HG02678 (cell line): ENCODE data around the gene RAB31.

Experiments
- ATAC-seq: cut with Tn5 transposase; IDR thresholded peaks from one replicate; pipeline ENCODE4 v1.9.1; 2021; ENCODE audit warnings: mild to moderate bottlenecking, moderate library complexity; ENCODE audit not compliant: unreplicated experiment

RAB31 gene

DNA sequence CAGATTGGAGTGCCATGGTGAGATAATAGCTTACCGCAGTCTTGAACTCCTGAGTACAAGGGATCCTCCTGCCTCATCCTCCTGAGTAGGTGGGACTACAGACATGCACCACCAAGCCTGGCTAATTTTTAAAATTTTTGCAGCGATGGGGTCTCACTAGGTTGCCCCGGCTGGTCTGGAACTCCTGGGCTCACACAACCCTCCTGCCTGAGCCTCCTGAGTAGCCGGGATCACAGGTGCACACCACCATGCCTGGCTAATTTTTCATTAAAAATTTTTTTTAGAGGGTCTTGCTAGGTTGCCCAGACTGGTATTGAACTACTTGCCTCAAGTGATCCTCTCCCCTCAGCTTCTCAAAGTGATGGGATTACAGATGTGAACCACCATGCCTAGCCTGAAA is 27.8 kb downstream of the RAB31 start:
- no peak for ATAC-seq

DNA sequence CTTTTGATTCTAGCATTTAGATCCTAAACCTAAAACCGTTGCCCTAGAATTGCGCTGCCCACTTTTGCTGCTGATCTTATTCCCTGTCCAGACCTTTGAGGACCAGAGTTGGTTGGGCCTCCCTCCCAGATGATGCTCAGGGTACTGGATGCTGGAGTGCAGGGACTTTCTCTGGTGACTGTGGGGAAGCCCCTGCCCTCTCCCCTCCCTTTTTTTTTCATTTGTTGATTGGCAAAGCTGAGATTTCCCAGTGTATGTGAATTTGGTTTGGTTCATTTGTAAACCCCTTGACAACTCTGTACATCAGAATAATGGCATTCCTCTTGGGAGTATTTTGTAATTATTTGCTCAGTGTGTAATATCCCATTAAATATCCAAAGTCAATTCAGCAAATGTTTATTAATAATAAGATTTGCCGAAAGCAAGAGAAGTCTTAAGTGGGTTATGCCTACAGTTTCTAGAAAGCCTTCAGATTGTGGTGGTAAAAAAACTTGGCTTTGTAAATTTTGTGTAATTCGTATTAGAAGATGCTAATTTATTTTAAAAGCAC is 28.3 kb downstream of the RAB31 start:
- no peak for ATAC-seq

DNA sequence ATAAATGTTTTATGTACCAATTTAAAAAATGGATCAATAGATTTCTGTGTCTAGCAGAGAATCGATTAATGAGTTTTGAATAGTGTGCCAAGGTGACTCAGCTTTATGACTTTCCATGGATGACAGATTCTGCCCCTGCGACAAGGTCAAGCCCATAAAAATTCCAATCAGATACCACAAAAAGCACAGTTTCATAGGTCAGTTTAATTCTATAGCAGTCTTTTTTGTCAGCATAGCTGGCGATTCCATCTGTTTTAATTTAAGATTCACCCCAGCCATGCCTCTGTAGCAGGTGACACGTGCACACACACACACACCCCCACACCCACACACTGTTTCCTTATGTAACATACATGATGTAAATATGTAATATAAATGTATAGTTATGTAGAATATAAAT is 28.9 kb downstream of the RAB31 start:
- no peak for ATAC-seq

DNA sequence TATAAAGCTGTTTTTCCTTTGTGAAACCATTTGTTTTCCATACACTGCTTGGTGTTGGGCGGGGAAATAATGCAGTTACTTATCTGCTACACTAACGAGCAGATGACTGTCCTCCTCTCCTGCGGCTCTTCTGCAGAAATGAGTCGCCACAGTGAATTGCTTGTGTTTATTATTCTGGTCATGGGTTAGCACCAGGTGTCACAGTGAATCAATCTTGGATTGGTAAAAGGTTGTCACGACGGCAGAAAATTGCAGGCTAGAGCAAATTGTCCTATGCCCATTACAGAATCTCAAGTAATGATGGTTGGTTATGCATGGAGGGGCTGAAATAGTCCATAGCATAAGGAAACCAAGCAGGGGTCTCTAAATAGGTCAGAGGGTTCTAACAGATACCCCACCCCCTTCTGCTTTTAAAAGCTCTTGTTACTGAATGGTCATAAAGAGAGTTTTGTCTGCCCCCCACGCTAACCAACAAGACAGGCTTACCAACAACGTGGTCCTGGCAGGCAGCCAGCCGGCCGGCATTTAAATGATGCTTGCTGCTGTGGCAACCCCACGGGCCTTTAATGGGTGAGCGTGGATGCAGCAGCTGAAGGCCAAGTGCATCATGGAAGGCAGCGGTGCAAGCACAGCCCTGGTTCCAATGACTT is 29.5 kb downstream of the RAB31 start:
- no peak for ATAC-seq

DNA sequence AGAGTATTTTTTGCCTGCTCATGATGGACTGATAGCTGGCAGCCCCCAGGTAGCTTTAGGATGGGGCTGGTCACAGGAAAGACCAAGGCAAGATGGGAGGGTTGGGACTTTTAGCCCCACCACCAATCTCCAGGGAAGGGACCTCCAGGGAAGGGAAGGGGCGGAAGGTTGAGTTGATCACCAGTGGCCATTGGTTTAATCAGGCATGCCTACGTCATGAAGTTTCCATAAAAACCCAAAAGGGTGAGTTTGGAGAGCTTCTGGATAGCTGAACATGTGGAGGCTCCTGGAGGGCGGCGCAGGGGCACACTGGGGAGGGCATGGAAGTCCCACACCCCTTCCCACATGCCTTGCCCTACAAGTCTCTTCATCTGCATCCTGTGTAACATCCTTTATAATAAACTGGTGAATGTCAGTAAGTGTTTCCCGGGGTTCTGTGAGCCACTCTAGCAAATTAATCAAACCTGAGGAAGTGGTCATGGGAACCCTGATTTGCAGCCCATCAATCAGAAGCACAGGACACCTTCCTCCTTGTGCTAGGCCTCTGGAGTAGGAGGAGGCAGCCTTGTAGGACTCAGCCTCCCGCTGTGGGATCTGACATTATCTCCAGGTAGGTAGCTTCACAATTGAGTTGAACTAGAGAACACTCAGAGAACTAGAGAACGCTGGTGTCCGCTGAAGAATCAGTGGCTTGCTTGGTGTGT is 30.3 kb downstream of the RAB31 start:
- no peak for ATAC-seq

DNA sequence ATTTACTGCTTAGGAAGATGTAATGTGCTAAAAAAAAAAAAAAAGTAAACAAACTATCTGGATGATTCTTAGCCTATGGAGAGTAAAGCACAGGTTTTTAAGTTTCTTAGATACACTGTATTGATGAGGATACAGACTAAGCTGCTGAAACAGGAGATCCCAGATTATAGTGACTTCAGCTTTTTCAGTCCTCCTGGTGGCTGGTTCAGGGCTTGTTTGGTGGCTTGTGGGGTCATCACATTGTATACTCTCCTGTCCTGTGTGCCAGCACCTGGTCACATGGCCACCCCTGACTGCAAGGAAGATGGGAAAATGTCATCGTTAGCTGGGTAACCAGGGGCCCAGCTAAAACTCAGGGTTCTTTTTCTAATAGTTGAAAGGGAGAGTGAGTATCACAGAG is 31.4 kb downstream of the RAB31 start:
- no peak for ATAC-seq

DNA sequence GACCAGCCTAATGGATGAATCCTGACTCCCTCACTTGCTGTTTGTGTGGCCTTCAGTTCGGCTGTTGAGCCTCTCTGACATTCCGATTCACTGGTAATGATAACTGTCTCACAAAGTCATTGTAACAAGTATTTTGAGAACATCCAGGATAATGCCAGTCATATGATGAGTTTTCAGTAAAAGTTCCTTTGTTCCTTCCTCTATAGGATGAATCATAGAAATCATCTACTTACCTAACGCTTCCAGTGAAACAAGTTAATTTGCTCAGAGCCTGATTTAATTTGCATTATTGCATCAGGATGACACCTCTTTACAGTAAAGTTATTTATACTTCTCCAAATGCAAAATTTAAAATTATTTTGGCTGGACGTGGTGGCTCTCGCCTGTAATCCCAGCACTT is 32.0 kb downstream of the RAB31 start:
- no peak for ATAC-seq

DNA sequence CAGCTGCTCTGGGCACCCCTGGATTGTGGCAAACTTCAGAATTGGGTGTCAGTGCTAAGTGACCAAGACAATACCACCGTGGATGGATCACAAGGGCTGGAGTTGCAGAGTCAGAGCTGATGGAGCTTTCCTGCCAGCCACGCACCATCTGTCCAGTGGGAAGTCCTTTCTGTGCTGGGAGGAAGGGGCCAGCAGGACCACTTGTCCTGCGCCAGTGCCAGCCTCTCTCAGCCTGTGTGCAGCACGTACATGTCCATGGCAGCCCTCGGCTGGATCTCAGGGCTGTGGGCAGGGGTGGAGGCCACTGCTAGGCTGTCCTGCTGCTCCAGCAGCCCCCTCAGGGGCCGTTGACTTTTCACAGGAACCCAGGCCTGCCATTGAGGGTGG is 33.3 kb downstream of the RAB31 start:
- ATAC-seq = no peak

DNA sequence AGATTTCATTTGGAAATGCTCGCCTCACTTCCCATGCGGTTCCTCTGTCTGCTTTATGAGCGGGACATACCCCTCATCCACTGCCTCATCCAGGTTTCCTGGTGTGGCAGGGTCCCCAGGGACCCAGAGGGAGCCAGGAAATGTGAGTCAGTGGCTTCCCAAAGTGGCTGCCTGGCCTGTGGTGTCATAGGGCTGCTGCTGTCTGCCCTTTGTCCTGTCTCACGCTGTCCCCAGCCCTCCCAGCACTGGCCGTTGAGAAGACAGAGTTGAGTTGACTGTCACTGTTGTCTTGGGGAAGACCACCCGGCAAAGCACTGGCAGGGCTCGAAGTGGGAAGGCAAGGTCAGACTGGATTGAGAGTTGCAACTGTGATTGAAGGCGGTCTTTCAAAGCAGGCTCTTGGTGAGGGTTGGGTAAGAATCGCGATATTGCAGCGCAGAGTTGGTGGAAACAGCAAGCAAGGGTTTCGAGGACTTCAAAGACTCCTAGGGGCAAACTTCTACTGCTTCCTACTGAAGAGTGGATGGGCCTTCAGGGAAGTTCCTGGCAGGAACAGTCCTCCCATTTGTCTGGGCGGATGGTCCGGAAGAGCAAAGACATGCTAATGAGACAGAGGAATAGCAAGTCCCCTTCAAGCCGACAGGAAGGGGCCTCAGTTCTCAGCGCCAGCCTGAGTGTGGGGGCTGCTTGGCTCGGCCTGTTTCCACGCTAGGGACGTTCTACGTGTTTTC is 33.9 kb downstream of the RAB31 start:
- no peak for ATAC-seq

DNA sequence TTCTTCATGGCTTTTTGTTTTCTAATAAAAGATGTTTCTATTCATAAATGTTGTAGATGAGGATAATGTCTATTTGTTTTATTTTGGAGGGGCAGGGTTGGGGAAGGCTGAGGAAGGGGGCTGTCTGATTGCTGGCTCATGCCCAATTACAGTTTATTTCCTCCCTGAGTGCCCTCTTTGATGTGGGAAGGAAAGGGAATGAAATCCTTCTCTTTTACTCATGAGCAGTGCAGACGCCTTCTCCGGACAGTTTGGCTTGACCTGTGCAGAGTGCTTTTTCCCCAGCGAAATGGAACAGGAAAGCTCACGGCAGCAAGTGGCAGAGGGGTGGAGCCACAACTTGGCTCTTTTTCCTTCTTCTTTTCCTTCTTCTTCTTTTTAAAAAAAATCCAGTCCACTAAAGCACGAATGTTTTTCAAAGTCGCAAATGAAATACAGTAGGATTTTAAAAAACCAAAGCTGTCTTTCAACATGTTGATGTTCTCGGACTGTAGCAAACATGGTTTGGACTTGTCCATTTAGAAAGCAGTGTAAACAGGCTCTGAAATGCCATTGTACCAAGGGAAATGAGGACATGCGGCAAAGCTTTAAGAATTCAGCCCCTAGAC is 34.5 kb downstream of the RAB31 start:
- ATAC-seq = no peak

DNA sequence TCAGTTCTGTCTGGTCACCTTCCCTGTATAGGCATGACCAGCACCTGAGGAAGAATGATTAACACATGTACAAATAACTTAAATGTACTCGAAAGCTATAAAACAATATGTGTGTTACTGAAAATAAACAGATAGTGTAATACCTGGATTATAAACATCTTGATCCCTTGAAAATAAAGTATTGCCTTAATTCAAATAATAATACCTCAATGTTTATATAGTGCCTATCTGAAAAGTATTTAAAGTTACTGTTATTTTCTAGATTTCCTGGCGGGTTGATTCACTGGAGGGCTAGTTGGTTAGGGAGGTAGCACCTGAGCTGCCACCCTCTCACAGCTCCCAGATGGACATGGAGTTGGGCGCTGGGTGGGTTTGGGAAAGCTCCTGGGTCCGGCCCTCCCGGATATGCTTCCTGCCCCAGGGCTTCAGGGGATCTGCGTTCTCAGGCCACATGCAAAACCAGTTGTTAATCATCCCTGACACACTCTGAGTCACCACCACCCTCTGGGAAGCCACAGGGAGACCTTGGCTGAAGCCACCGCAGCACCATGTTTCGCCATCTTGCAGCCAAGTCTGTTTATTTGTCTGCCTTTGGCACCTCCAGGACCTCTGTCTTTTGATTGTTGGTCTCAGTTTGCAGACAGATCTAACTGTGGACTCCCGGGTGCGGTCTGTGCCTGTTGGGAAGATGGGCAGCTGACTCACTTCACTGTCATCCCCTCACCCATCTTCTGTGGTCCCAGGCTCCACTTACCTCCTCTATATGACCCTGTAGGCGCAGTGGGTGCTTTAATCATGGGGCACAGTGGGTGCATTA is 35.3 kb downstream of the RAB31 start:
- ATAC-seq = no peak

DNA sequence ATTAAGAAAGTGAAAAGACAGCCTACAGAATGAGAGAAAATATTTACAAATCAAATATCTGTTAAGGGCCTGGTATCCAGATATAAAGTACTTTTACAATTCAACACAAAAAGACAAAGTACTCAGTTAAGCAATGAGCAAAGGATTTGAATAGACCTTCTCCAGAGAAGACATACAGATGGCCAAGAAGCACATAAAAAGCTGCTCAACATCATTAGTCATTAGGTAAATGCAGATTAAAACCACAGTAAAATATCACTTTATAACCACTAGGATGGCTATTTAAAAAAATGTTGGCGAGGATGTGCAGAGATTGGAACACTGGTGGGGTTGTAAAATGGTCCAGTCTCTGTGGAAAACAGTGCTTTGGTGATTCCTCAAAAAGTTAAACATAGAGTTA is 38.9 kb downstream of the RAB31 start:
- ATAC-seq = no peak

DNA sequence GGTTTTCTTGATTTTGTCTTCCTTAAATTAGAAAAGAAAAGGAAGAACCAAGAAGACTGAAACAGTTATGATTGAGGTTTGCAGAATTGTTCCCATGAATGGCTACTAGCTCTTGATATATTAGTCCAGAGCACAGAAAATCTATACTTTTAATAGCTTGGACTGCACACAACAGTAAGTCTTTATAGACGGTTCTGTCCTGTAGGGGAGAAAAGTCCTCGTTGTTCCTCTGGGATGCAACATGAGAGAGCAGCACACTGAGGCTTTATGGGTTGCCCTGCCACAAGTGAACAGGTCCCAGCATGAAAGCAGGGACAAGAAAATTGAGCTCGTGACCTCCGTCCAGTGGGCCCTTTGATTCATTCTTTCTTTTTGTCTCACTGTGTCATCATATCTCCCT is 41.5 kb downstream of the RAB31 start:
- ATAC-seq = no peak

DNA sequence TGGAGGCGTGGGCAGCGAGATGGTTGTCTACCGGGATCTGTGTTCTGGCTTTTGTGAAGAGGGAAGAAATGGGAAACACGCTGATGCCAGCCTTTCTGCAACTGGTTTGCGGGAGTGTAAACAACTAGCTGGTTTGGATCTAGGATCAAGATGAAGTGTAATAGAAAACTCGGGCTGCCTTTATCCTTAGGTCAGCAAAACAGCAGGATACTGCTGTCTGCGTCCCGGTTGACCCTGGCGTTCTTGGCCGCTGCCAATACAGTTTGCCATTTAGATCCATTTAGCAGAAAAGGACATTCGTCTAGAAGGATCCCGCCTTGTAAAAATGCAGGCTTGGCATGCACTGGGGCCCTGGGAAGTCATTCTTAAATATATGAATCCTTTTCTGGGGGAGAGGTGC is 42.0 kb downstream of the RAB31 start:
- ATAC-seq = no peak

DNA sequence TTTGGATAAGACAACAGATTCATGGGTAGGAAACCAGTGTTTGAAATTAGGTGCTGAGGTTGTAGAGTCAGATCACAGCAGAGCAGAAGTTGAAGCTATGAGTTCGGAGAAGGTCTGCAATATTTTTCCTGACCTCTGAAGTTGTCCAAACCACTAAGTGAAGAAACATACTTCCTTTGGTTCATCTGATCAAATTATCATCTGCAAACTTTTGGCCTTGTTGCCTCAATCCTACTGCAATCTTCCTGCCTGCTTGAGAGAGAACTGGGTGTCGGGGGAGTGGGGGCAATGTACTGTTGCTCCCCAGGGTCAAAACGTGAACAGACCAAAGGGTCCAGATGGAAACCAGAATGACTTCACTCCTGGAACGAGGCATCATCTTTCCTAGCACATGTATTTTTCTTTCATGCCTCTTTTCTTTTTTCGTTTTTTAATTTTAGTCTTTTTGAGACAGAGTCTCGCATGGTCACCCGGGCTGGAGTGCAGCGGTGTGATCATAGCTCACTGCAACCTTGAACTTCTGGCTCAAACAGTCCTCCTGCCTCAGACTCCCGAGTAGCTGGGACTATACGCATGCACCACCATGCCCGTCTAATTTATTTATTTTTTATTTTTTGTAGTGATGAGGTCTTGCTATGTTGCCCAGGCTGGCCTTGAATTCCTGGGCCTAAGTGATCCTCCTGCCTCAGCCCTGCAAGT is 42.7 kb downstream of the RAB31 start:
- ATAC-seq = no peak

DNA sequence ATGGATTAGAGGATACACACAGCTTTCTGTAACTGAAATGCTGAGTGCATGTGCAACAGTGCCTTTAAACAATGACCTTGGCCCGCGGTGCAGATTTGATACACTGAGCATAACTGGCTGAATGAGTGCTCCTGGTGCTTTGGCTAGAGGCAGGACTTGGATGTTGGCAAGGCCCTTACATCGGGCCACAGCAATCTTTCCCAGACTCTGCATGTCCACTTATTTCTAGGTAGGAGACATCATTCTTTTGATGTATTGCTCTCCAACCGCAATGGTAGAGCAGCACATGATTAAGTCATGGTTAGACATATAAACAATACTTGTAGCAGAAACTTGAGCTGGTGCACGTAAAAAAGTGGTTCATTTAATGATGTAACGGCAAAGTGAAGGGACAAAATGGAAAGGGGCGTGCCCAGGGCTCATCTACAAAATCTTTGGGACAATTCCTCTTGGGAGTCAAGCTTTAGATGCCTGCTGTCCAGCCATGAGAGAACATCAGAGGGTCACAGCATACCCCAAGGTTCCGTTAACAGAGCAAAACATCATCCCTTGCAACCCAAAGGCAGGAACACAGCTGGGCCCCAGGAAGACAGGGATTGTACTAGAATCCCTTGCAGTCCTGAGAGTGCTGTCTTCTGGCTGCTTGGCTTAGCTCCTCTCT is 43.4 kb downstream of the RAB31 start:
- ATAC-seq = no peak

DNA sequence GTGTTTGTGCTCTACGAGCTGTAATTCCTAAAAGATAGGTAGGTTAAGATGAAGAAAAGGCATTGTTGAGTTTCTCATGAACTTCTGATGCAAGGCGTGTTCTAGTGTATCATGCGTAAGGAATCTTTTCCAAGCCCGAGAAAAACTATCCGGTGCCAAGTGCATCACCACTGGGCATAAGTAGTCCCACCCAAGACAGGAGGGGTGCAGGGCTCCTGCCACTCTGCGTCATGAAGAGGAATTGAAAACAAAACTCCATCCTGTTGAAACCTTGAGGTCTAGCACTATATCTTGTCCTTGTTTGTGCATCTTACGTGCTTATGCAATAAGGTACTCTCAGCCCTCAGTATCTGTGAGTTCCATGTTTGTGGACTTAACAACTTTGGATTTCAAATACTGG is 45.7 kb downstream of the RAB31 start:
- no peak for ATAC-seq

DNA sequence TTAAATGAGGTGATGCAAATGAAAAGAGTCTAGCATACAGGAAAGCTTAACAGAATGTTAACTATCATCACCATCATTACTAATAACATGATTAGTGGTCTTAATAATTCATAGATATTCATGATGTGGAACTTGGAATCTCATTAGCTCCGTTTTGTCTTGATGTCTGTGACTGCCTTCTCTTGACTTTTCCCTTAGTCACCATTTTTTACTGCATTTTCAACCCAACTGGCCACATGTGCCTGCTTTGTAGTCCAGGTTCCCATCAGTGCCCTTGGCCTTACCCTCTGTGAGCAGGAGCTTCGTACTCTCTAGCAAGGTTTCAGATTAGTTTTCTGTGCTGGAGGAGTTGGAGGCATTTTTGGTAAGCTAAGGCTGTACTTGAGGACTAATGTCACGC is 47.0 kb downstream of the RAB31 start:
- no peak for ATAC-seq

DNA sequence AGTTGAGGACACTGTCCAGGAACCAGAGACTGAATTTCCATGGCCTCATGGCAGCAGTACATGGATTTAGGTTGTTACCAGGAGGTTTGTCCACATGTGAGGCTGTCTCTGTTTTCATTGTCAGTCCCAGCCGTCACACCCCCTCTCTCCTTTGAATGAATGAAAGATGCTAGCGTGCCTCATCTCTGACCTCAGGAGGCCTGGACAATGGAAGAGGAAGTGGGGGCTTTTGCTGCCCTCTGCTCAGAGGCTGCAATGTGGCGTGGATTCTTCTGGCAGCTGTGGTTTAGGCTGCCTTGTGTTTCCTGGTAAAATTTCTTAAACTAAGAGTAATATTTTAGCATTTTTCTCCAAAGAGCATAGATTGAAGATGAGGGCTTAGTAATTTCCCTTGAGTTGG is 47.5 kb downstream of the RAB31 start:
- no peak for ATAC-seq
